Left renal pelvis (tissue), 4 donors: ENCODE data around the gene MNAT1. TPM values are rescaled to one million over a fixed set of nuclear protein-coding genes. Genes with fewer than 3 reads are reported as not detected.
"Not testable (repeated sequence)": the region's sequence is repeated elsewhere in the genome, so short reads cannot be mapped to it uniquely, and the experiment has no call there.

Experiments
- DNase-seq, 4 donors: peaks; one replicate each; pipeline ENCODE4 v3.0.0-alpha.2; 2013; ENCODE audit warnings: low read depth in 4 of 4, low spot score in 3 of 4
- polyA plus RNA-seq, 4 donors: library from polyadenylated mRNA; unstranded; fragments of 120-200 nt; gene quantifications; one replicate each; pipeline ENCODE4 v1.2.1, GENCODE V29; 2013; ENCODE audit not compliant: insufficient read length in 4 of 4

MNAT1 gene
- polyA plus RNA-seq, 4 donors = 30.9 to 53.7 (median 49.3) TPM

- no peak for DNase-seq
Observed at GRCh38 chr14:60736494-60736893, 1.9 kb downstream of the MNAT1 start.

- no peak for DNase-seq
Observed at GRCh38 chr14:60738843-60739508, 4.4 kb downstream of the MNAT1 start.

- DNase-seq = no peak
Observed at GRCh38 chr14:60744566-60744965, 10.0 kb downstream of the MNAT1 start.

GRCh38 chr14:60753264-60754119, 18.9 kb downstream of the MNAT1 start:
- DNase-seq = no peak

GRCh38 chr14:60756847-60757246, 22.3 kb downstream of the MNAT1 start:
- DNase-seq = no peak

- DNase-seq = no peak
Observed at GRCh38 chr14:60757567-60758002, 23.0 kb downstream of the MNAT1 start.

GRCh38 chr14:60758885-60759284, 24.3 kb downstream of the MNAT1 start:
- no peak for DNase-seq

- no peak for DNase-seq
Observed at GRCh38 chr14:60760209-60760608, 25.6 kb downstream of the MNAT1 start.

- DNase-seq = no peak
Observed at GRCh38 chr14:60760644-60761364, 26.2 kb downstream of the MNAT1 start.

- no peak for DNase-seq
Observed at GRCh38 chr14:60768602-60769001, 34.0 kb downstream of the MNAT1 start.

- no peak for DNase-seq
Observed at GRCh38 chr14:60771117-60771516, 36.6 kb downstream of the MNAT1 start.

GRCh38 chr14:60773558-60773957, 39.0 kb downstream of the MNAT1 start:
- no peak for DNase-seq

- DNase-seq = no peak
Observed at GRCh38 chr14:60775296-60775695, 40.7 kb downstream of the MNAT1 start.

GRCh38 chr14:60777856-60778578, 43.5 kb downstream of the MNAT1 start:
- no peak for DNase-seq

- DNase-seq = not testable (repeated sequence)
Observed at GRCh38 chr14:60779745-60780514, 45.4 kb downstream of the MNAT1 start.

GRCh38 chr14:60780558-60780957, 46.0 kb downstream of the MNAT1 start:
- not testable (repeated sequence) for DNase-seq

GRCh38 chr14:60786905-60787304, 52.3 kb downstream of the MNAT1 start:
- no peak for DNase-seq

GRCh38 chr14:60789656-60790055, 55.1 kb downstream of the MNAT1 start:
- DNase-seq = no peak

GRCh38 chr14:60790850-60791249, 56.3 kb downstream of the MNAT1 start:
- DNase-seq = no peak

- no peak for DNase-seq
Observed at GRCh38 chr14:60796434-60796833, 61.9 kb downstream of the MNAT1 start.
